B cell (primary cell): ENCODE measurements around the gene ETV2. TPM values are rescaled to one million over a fixed set of nuclear protein-coding genes. Genes with fewer than 3 reads are reported as not detected.

Experiments
- ATAC-seq: fragments of 200-7000 bp; cut with Tn5 transposase; one replicate; pipeline ENCODE4 v1.10.0; 2021; ENCODE audit warnings: low read depth, mild to moderate bottlenecking, moderate number of reproducible peaks, moderate library complexity
- CTCF ChIA-PET: fragments of 350-600 bp; sonication (Branson Sonifier 250); formaldehyde crosslinking; loops from one replicate; lab custom pipeline; 2021; ENCODE audit warnings: antibody characterized with exemption, inconsistent platforms; lab: Charles Lee
- POLR2A ChIA-PET: fragments of 350-600 bp; sonication (Branson Sonifier 250); formaldehyde crosslinking; loops from one replicate; lab custom pipeline; 2021; ENCODE audit warnings: antibody characterized with exemption; lab: Charles Lee
- DNase-seq: peaks from one replicate; pipeline ENCODE4 v3.0.0; 2013
- H2AFZ ChIP-seq: 2 replicates; pipeline ENCODE4 v1.6.1; 2012; ENCODE audit warnings: mild to moderate bottlenecking, low read depth, low read length; ENCODE audit not compliant: insufficient read depth, poor library complexity, severe bottlenecking
- H3K27ac ChIP-seq, 2 donors: 1 replicate in 1 of 2; 2 replicates in 1 of 2; pipeline ENCODE4 v1.5.1; 2012 to 2013; ENCODE audit warnings: low read length in 2 of 2, mild to moderate bottlenecking in 2 of 2, moderate library complexity in 1 of 2
- H3K27me3 ChIP-seq, 4 experiments: fragments of 200-600 bp in 1 of 4; sonication (generic) in 1 of 4; replicated peaks in 1 of 4; 1 replicate in 2 of 4; 2 replicates in 2 of 4; pipeline versions ENCODE4 v1.6.1 to v1.7.0; 2013 to 2016; ENCODE audit warnings: low read length in 3 of 4, mild to moderate bottlenecking in 2 of 4, mixed read lengths in 1 of 4, moderate library complexity in 1 of 4; ENCODE audit not compliant: insufficient read depth in 4 of 4, control insufficient read depth in 3 of 4; ENCODE audit errors: control extremely low read depth in 1 of 4
- H3K36me3 ChIP-seq, 2 experiments: replicated peaks in 1 of 2; 1 replicate in 1 of 2; 2 replicates in 1 of 2; pipeline versions ENCODE4 v1.6.1 to v1.7.1; 2013; ENCODE audit warnings: low read length in 1 of 2; ENCODE audit not compliant: insufficient read depth in 2 of 2, control insufficient read depth in 1 of 2; ENCODE audit errors: control extremely low read depth in 1 of 2, extremely low read depth in 1 of 2
- H3K4me1 ChIP-seq, 2 donors: fragments of 200-600 bp in 1 of 2; sonication (generic) in 1 of 2; 1 replicate in 1 of 2; 2 replicates in 1 of 2; pipeline versions ENCODE4 v1.5.1 to v1.6.1; 2013 to 2017; ENCODE audit warnings: low read length in 2 of 2; ENCODE audit not compliant: control insufficient read depth in 2 of 2, insufficient read depth in 2 of 2
- H3K4me2 ChIP-seq: replicated peaks from 2 replicates; pipeline ENCODE3; 2012; ENCODE audit warnings: mild to moderate bottlenecking, low read depth, low read length; ENCODE audit not compliant: poor library complexity, severe bottlenecking
- H3K4me3 ChIP-seq, 5 experiments: fragments of 200-600 bp in 1 of 5; sonication (generic) in 1 of 5; 1 replicate in 3 of 5; 2 replicates in 2 of 5; pipeline versions ENCODE4 v1.5.1 to v1.7.0; 2011 to 2016; ENCODE audit warnings: low read length in 4 of 5, mild to moderate bottlenecking in 4 of 5, low read depth in 2 of 5, control low read depth in 1 of 5, moderate library complexity in 1 of 5; ENCODE audit not compliant: insufficient read depth in 1 of 5; ENCODE audit errors: control extremely low read depth in 1 of 5, extremely low read depth in 1 of 5
- H3K79me2 ChIP-seq: fragments of 200-600 bp; sonication (generic); one replicate; pipeline ENCODE4 v1.6.0; 2016; ENCODE audit warnings: low read length; ENCODE audit not compliant: control insufficient read depth, insufficient read depth
- H3K9ac ChIP-seq: fragments of 200-600 bp; sonication (generic); 2 replicates; pipeline ENCODE4 v1.6.1; 2017; ENCODE audit warnings: mild to moderate bottlenecking, low read length, moderate library complexity
- H3K9me3 ChIP-seq, 3 donors: one replicate each; pipeline versions ENCODE4 v1.6.1 to v1.7.1; 2013; ENCODE audit warnings: low read length in 2 of 3; ENCODE audit not compliant: control insufficient read depth in 2 of 3, insufficient read depth in 1 of 3; ENCODE audit errors: control extremely low read depth in 1 of 3
- H4K20me1 ChIP-seq: 2 replicates; pipeline ENCODE4 v1.6.0; 2012; ENCODE audit warnings: mild to moderate bottlenecking, low read length; ENCODE audit not compliant: insufficient read depth, control insufficient read depth, poor library complexity, severe bottlenecking
- H3K27ac Mint-ChIP-seq: one replicate; pipeline ENCODE4 v1.8.0; 2021; ENCODE audit warnings: mixed read lengths
- H3K27me3 Mint-ChIP-seq: one replicate; pipeline ENCODE4 v1.8.0; 2021; ENCODE audit warnings: mixed read lengths
- H3K4me1 Mint-ChIP-seq: one replicate; pipeline ENCODE4 v1.8.0; 2021; ENCODE audit warnings: mixed read lengths
- H3K4me3 Mint-ChIP-seq: one replicate; pipeline ENCODE4 v1.8.0; 2021; ENCODE audit warnings: mixed read lengths
- H3K9me3 Mint-ChIP-seq: one replicate; pipeline ENCODE4 v1.8.0; 2022; ENCODE audit warnings: mixed read lengths; ENCODE audit not compliant: insufficient read depth
- EZH2 ChIP-seq: IDR thresholded peaks from 2 replicates; pipeline ENCODE4 v1.6.1; 2012; ENCODE audit warnings: borderline replicate concordance, low read depth, mild to moderate bottlenecking, moderate library complexity, low read length; ENCODE audit not compliant: insufficient read depth, poor library complexity, severe bottlenecking
- WGBS: methylation state at CpG from one replicate; pipeline ENCODE4 v1.1.5; 2013; ENCODE audit warnings: missing lambda C conversion rate; ENCODE audit not compliant: insufficient coverage; 5-methylcytosine and 5-hydroxymethylcytosine counted together
- intact Hi-C: fragments of 100-400 bp; cut with micrococcal nuclease; formaldehyde crosslinking; loops from one replicate; pipeline ENCODE4 v1.10.0; 2022
- polyA plus RNA-seq: library from polyadenylated mRNA; depleted of rRNA; stranded (reverse); fragments of >200 nt; gene quantifications from 2 replicates; pipeline ENCODE4 v1.2.3, GENCODE V29; 2012
- total RNA-seq, 2 donors: library from RNA; stranded (reverse); fragments of 120-200 nt in 1 of 2; gene quantifications; 1 replicate in 1 of 2; 2 replicates in 1 of 2; pipeline versions ENCODE4 v1.2.3 to v1.2.4, GENCODE V29; 2013 to 2022
- TF ChIP-seq, protein P1 (sequence below): fragments of 200-600 bp; IDR thresholded peaks from one replicate; pipeline ENCODE4 v1.8.0; 2022; ENCODE audit warnings: antibody characterized with exemption, mild to moderate bottlenecking

The ETV2 gene
- total and polyA plus RNA-seq, 2 donors (not counting 1 experiment from before 2014, with no cell fraction given), result 0.42 to 0.49 TPM

DNA sequence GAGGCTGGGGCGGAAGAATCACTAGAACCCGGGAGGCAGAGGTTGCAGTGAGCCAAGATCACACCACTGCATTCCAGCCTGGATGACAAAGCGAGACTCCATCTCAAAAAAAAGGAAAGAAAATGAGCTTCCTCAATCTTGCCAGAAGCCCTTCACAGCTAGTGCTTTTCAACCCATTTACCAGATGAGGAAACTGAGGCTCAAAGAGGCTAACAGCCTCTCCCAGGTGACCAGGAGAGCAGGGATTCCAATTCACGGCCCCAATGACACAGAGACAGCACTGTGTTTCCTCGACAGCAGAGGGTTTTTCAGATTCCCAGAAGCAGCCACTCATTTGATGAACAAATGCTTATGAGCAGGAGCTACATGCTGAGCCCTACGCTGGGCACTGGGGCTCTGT is 28.0 kb downstream of the ETV2 start:
- no peak overlapping the region for H3K4me3 ChIP-seq
- ATAC-seq (no peak), DNase-seq (no peak)
- peaks cover 26% of the 10 kb centered on the region for H3K27me3 Mint-ChIP-seq
- TF ChIP-seq EZH2, result no peak
- TF ChIP-seq, protein P1, sequence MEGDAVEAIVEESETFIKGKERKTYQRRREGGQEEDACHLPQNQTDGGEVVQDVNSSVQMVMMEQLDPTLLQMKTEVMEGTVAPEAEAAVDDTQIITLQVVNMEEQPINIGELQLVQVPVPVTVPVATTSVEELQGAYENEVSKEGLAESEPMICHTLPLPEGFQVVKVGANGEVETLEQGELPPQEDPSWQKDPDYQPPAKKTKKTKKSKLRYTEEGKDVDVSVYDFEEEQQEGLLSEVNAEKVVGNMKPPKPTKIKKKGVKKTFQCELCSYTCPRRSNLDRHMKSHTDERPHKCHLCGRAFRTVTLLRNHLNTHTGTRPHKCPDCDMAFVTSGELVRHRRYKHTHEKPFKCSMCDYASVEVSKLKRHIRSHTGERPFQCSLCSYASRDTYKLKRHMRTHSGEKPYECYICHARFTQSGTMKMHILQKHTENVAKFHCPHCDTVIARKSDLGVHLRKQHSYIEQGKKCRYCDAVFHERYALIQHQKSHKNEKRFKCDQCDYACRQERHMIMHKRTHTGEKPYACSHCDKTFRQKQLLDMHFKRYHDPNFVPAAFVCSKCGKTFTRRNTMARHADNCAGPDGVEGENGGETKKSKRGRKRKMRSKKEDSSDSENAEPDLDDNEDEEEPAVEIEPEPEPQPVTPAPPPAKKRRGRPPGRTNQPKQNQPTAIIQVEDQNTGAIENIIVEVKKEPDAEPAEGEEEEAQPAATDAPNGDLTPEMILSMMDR, result no peak
- CTCF ChIA-PET, result no interaction called here
- H3K4me2 ChIP-seq, result no peak overlapping the region
- no peaks in the 10 kb centered on the region for H4K20me1 ChIP-seq
- no peak overlapping the region for H2AFZ ChIP-seq
- H3K27ac ChIP-seq, result no peak overlapping the region
- H3K4me1 ChIP-seq, result peaks cover 8 to 9% of the 10 kb centered on the region in 2 donors
- 95% methylated on average over 6 of the region's 6 CpGs for WGBS
- H3K9me3 Mint-ChIP-seq, result no peaks in the 10 kb centered on the region
- H3K79me2 ChIP-seq, result no peaks in the 10 kb centered on the region
- H3K27me3 ChIP-seq, result peaks cover 0 to 34% (median 13%) of the 10 kb centered on the region in 4 experiments
- intact Hi-C loops, result no loop called here
- no peak overlapping the region for H3K4me3 Mint-ChIP-seq
- POLR2A ChIA-PET, result no interaction called here
- H3K27ac Mint-ChIP-seq, result no peak overlapping the region
- H3K9ac ChIP-seq, result no peak overlapping the region
- peaks cover 0 to 11% (median 0%) of the 10 kb centered on the region in 3 donors for H3K9me3 ChIP-seq
- peaks cover 7% of the 10 kb centered on the region for H3K4me1 Mint-ChIP-seq
- H3K36me3 ChIP-seq, result peaks cover 0 to 9% of the 10 kb centered on the region in 2 experiments

GRCh38 chr19:35669974-35670373 is 28.4 kb downstream of the ETV2 start:
- Histone ChIP-seq H3K27ac (no peak overlapping the region), H3K9ac (no peak overlapping the region), H3K4me3 (no peak overlapping the region), H3K4me2 (no peak overlapping the region), H3K27me3 (peaks cover 0 to 34% (median 13%) of the 10 kb centered on the region in 4 experiments), H3K79me2 (no peaks in the 10 kb centered on the region), H3K9me3 (peaks cover 0 to 11% (median 0%) of the 10 kb centered on the region in 3 donors), H3K4me1 (peaks cover 8 to 9% of the 10 kb centered on the region in 2 donors), H4K20me1 (no peaks in the 10 kb centered on the region), H2AFZ (no peak overlapping the region), H3K36me3 (peaks cover 0 to 8% of the 10 kb centered on the region in 2 experiments)
- no peak for ATAC-seq
- TF ChIP-seq, protein P1, result no peak
- TF ChIP-seq EZH2, result no peak
- Mint-ChIP-seq H3K9me3 (no peaks in the 10 kb centered on the region), H3K4me1 (peaks cover 7% of the 10 kb centered on the region), H3K27me3 (peaks cover 26% of the 10 kb centered on the region), H3K27ac (no peak overlapping the region), H3K4me3 (no peak overlapping the region)
- ChIA-PET CTCF (no interaction called here), POLR2A (no interaction called here)
- DNase-seq, result no peak
- intact Hi-C loops, result no loop called here
- WGBS, result 66% methylated on average over 4 of the region's 4 CpGs
